HFF-Myc (cell line): Measurements from ENCODE around the gene LDHD.

Source experiments
- DNase-seq: peaks from one replicate; pipeline ENCODE4 v3.0.0-alpha.2; 2011; ENCODE audit warnings: low read depth; ENCODE audit errors: extremely low read depth
- H3K4me3 ChIP-seq: replicated peaks from 2 replicates; pipeline ENCODE4 v1.5.1; 2011; ENCODE audit warnings: low read depth, mild to moderate bottlenecking, control low read depth, low read length
- CTCF ChIP-seq: IDR thresholded peaks from 2 replicates; pipeline ENCODE4 v1.5.1; 2012; ENCODE audit warnings: mild to moderate bottlenecking, low read depth, low read length, control low read depth; ENCODE audit errors: missing control alignments

The LDHD gene

GRCh38 chr16:75065521-75066149, 50.9 kb downstream of the LDHD start:
- no peak for DNase-seq
- no peak for TF ChIP-seq CTCF
- H3K4me3 ChIP-seq = no peak overlapping the region

GRCh38 chr16:75065149-75065505, 51.5 kb downstream of the LDHD start:
- DNase-seq = no peak
- no peak overlapping the region for H3K4me3 ChIP-seq
- TF ChIP-seq CTCF = no peak

- no peak for TF ChIP-seq CTCF
- no peak for DNase-seq
- H3K4me3 ChIP-seq = no peak overlapping the region
Observed at GRCh38 chr16:75064403-75065148, 52.0 kb downstream of the LDHD start.

- DNase-seq = no peak
- no peak for TF ChIP-seq CTCF
Observed at GRCh38 chr16:75063549-75064088, 53.0 kb downstream of the LDHD start.

GRCh38 chr16:75062976-75063346, 53.6 kb downstream of the LDHD start:
- TF ChIP-seq CTCF = no peak
- no peak for DNase-seq
- no peak overlapping the region for H3K4me3 ChIP-seq

More at GRCh38 chr16:75063549-75064088, 53.0 kb downstream of the LDHD start:
- no peak overlapping the region for H3K4me3 ChIP-seq

GRCh38 chr16:75062135-75062975, 54.2 kb downstream of the LDHD start:
- DNase-seq = no peak
- no peak overlapping the region for H3K4me3 ChIP-seq
- TF ChIP-seq CTCF = no peak
